Measurements from ENCODE around the gene SPACA5.

DNA sequence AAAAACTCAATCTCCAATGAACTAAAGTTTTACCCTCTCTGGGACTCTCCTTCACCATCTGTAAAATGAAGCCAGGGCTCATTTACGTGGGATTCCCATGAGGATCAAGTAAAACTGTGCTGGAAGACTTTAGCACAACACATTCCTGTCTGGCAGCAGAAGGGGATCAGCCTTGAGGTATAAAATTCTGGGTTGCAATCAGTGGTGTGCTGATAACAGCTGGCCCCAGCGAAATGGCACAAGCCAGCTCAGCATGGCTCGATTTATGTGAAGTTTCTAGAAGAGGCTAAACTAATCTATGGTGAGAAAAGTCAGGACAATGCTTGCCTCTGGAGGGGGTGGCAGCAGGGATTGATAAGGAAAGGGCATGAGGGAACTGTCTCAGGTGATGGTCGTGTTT lies 36.3 kb downstream of the SPACA5 start:
- TF ChIP-seq CTCF (optimal IDR thresholded peaks at IDR 0.05 in 1 of 3, IDR thresholded peaks at IDR 0.05 in 1 of 3, conservative IDR thresholded peaks at IDR 0.05 in 1 of 3; ENCODE audit: extremely low read depth in 1 of 3, insufficient read depth in 2 of 3, low read length in 3 of 3) (no peak), EZH2 (IDR thresholded peaks at IDR 0.05; ENCODE audit: low read length) (no peak)

Data from keratinocyte (primary cell).